ENCODE results near the gene CRY1. TPM values are rescaled to one million over a fixed set of nuclear protein-coding genes. Genes with fewer than 3 reads are reported as not detected.

The CRY1 gene
- total and polyA plus RNA-seq, 9 of the 15 experiments (the other 6 are each of a cell fraction or from before 2014, with no cell fraction given): 8.7 to 33.3 (median 25.2) TPM

DNA sequence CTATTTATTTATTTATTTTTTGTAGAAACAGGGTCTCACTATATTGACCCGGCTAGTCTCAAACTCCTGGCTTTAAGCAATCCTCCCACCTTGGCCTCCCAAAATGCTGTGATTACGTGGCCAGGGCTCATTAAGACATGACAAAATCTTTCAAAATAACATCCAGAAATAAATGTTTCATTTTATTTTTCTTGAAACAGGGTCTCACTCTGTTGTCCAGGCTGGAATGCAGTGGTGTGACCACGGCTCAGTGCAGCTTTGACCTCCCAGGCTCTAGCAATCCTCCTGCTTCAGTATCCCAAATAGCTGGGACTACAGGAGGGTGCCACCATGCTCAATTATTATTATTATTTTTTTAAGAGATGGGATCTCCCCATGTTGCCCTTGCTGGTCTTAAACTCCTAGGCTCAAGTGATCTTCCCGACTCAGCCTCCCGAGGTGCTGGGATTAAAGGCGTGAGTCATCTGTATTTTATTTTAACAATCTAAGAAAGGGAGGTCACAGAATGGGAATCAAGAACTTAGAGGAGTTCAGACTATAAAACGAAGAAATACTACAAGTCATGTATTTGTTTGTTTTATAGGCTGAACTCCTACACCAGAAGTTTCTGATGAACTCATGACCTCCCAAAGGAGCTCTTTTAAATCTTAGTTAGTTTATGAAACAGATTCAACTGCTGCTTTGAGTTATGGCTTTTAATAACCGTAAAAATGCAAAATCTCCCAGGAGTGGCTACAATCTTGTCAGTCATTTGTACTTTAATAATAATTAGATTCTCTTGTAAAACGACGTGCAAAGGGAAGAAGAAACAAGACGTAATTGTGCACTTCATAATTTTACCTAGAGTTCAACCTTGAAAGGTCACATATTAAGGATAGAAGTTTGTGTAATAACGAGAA lies 139.7 kb downstream of the CRY1 start (continued):
- no peak for TF ChIP-seq SRSF7 (optimal IDR thresholded peaks at IDR 0.05; ENCODE audit: low read depth, low read length)
- no peak for TF ChIP-seq MEIS2 (IDR thresholded peaks at IDR 0.05; ENCODE audit: partially characterized antibody)
- TF ChIP-seq, protein P1, sequence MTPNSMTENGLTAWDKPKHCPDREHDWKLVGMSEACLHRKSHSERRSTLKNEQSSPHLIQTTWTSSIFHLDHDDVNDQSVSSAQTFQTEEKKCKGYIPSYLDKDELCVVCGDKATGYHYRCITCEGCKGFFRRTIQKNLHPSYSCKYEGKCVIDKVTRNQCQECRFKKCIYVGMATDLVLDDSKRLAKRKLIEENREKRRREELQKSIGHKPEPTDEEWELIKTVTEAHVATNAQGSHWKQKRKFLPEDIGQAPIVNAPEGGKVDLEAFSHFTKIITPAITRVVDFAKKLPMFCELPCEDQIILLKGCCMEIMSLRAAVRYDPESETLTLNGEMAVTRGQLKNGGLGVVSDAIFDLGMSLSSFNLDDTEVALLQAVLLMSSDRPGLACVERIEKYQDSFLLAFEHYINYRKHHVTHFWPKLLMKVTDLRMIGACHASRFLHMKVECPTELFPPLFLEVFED (CRISPR knock-in tag; conservative IDR thresholded peaks at IDR 0.05): no peak
- TF ChIP-seq ZC3H11A (IDR thresholded peaks at IDR 0.05; ENCODE audit: low read depth, low read length): no peak
- no peak for TF ChIP-seq IFI16 (CRISPR knock-in tag; IDR thresholded peaks at IDR 0.05)
- no peak for TF ChIP-seq ZNF79 (CRISPR knock-in tag; IDR thresholded peaks at IDR 0.05; ENCODE audit: low read depth)
- no peak for TF ChIP-seq TRIM24 (IDR thresholded peaks at IDR 0.05)
- TF ChIP-seq BACH1 (tag; IDR thresholded peaks at IDR 0.05): no peak
- no peak for TF ChIP-seq NRF1 (conservative IDR thresholded peaks at IDR 0.05 in 1 of 2, IDR thresholded peaks at IDR 0.05 in 1 of 2)
- no peak for TF ChIP-seq ZBTB49 (CRISPR knock-in tag; IDR thresholded peaks at IDR 0.05; ENCODE audit: borderline replicate concordance)
- TF ChIP-seq CUX1 (CRISPR knock-in tag; IDR thresholded peaks at IDR 0.05): no peak
- no peak for TF ChIP-seq CEBPG (CRISPR knock-in tag; IDR thresholded peaks at IDR 0.05)
- no peak for TF ChIP-seq CEBPG (tag; conservative IDR thresholded peaks at IDR 0.05 in 1 of 2, IDR thresholded peaks at IDR 0.05 in 1 of 2)
- TF ChIP-seq TEAD2 (tag; IDR thresholded peaks at IDR 0.05): no peak
- TF ChIP-seq ADNP (tag; IDR thresholded peaks at IDR 0.05): peak; percentile 48; the same call in 1 of the 2 replicates
- no peak for TF ChIP-seq MCM2 (IDR thresholded peaks at IDR 0.05; ENCODE audit: low read depth)
- 0 out of 2 replicates have a peak, but pooled peaks have one; percentile 30 for TF ChIP-seq ILF3 (IDR thresholded peaks at IDR 0.05; ENCODE audit: borderline replicate concordance)
- TF ChIP-seq NR3C1 (CRISPR knock-in tag; IDR thresholded peaks at IDR 0.05): no peak
- TF ChIP-seq PCBP2 (IDR thresholded peaks at IDR 0.05; ENCODE audit: low read depth, low read length, poor library complexity, severe bottlenecking): no peak
- TF ChIP-seq HDGF (IDR thresholded peaks at IDR 0.05): no peak

Data from K562 (cell line).